NCI-H510A (cell line): ENCODE data around the gene LDB1.

Experiments
- DNase-seq: peaks from one replicate; lab custom pipeline; 2025; lab: John Stamatoyannopoulos, UW

The LDB1 gene

GRCh38 chr10:102135956-102136526, 15.9 kb upstream of the LDB1 start:
- DNase-seq, result peak; percentile 71

GRCh38 chr10:102134416-102134815, 14.2 kb upstream of the LDB1 start:
- no peak for DNase-seq

DNA sequence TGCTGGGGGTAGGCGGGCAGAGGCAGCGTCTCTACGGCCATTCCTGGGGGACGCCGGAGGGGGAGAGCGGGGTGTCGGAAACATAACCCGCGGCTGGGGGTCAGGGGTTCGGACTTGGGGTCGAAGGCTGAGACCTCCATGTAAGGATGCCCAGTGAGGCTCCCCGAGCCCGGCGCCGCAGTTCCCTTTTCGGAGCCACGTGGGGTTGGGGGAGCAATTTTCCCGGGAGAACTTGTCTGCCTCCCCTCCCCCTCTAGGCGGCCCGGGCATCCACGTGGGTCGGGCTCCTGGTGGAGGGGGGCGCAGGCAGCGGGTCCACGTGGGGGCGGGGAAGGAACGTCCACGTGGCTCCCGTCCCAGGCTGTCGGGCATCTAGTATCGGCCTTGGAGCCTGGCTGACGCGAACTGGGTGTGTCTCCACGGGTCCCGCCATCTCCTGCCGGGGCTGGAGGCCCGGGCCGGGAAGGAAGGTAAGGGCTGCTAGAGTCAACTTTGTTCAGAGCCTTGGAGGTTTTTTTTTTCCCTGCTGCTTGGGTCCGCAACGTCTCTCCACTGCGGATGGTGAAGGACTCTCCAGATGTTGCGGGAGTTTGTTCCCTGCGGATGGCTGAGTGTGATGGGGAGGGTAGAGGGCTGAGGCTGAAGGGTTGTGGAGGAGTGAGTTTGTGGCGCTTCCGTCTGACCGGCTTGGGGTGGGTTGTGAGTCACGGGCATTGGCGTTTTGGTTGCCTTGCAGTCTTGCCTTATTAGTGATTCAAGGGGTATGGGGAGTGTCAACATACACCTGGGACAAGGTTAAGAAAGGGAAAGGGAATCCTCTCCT, 13.4 kb upstream of the LDB1 start:
- no peak for DNase-seq

GRCh38 chr10:102132563-102133372, 12.6 kb upstream of the LDB1 start, which contains the start of gene PPRC1:
TSS of gene PPRC1 (plus strand) at chr10:102133040. CDS start at chr10:102133069, 29 bp downstream.
- DNase-seq, result peak; percentile 97

DNA sequence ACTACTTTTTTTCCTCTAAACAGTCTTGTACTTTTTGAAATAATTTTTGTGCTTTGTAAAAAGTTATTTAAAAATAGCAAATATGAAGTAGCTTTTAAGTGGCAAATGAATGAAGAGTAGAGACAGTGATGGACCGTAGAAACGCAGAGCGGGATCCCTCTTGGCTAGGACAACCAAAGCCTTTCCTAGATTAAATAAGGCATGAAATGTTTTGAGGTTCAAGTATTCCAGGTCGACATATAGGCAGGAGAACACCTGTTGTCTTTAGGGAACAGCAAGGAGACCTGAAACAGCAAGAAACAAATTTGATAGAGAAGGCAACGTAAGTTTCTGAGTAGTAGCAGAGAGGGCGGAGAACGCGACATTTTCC, 12.0 kb upstream of the LDB1 start:
- no peak for DNase-seq

- no peak for DNase-seq
Observed at GRCh38 chr10:102131286-102132170, 11.4 kb upstream of the LDB1 start.

DNA sequence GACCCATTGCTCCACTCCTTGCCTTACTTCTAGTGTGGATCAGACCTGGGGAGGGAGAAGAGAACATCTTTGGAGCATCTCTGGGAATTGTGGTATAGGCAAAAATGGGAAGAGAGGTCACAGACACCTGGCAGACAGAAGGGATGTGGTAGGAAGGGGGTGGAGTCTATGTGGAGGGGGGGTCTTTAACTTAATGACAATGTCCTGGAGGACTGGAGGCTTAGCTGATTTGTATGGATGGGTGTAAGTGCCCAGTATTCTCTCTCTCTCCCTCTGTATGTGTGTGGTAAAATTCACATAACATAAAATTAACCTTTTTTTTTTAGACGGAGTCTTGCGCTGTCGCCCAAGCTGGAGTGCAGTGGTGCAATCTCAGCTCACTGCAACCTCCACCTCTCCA, 3.1 kb upstream of the LDB1 start:
- DNase-seq, result no peak

GRCh38 chr10:102122450-102122849, 2.3 kb upstream of the LDB1 start:
- DNase-seq, result no peak

GRCh38 chr10:102121739-102122372, 1.7 kb upstream of the LDB1 start:
- DNase-seq, result no peak

DNA sequence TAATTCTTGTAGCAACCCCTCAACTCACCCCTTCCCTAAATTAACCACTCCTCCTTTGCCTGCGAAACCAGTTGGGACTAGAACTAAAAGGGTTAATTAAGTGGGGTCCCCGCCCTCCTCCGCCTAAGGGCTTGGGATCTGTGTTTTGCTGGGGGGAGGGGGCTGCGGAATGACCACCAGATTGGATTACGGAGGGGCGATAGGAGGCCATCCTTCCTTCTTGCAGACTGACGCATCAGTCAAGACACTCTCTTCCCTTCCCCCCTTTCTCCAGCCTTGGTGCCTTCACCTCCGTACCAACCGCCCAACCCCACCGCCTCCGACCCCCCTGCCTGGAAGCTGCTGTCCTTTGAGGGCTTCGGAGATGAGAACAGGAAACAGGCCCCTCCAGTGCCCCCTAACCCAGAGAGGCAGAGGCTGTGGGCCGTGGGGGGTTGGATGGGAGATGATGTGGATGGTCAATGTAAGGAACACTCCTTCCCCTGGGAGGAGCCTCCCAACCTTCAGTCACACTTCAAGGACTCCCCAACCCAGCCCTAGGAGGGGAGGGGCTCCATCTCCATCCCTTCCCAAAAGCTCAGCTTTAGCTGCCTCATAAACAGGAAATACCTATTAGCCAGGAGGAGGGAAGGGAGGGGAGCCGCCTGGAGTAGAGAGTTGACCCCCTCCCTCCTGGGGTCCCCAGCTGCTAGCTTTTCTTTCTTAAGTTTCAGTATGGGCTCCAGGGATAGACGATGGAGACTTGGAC, 997 bp upstream of the LDB1 start:
- DNase-seq, result peak; percentile 56

DNA sequence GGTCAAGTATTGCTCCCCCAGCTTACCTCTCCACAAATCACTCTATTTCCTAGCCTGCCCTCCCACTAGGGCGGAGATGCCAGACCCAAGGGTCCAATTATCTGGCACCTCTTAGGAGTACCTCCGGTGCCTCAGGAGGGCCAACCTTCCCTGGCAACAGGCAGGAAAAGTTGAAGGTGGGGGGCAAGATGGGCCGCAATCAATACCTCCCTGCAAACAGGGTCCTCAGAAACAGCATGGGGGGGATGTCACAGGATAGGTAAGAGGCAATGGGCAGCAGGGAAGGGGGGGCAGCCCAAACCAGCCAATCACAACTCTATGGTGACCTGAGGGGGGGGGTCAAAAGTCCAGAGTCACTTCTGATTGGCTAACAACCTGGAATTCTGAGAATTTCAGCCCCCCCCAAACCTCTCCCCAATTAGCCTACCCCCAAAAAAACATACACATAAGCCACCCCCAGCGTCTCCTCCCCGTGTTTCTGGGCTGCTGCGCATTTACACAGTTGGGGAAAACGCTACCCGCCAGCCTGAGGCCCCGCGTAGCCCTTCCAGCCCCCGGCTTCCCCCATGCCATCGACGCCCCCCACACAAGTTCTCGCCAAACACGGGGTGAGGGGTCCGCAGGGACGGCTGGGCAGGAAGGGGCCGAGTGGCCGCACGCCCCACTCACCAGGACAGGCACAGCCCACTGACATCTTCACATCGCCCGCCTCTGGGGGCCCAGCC, 589 bp downstream of the LDB1 start:
- DNase-seq, result no peak

DNA sequence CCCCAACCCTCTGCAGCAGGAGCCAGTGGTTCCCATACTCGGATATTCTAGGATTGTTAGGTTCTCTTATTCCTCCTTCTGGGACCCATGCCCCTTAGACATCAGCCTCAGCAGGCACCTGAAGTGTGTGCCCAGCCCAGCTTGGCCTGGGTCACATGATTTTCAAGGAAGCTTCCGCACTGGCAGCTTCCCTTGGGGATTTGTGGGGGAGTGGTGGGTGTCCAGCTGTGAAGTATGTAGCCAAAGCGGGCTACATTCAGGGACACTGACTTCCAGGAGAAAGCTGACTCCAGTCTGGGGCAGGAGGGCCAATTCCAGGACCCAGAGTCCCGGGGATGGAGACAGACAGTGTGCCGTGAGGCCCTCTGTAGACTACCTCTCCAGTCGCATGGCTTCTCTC, 1.3 kb downstream of the LDB1 start:
- no peak for DNase-seq

- DNase-seq, result peak; percentile 89
Observed at GRCh38 chr10:102117391-102118159, 2.6 kb downstream of the LDB1 start.

- DNase-seq, result no peak
Observed at GRCh38 chr10:102116656-102117055, 3.5 kb downstream of the LDB1 start.

DNA sequence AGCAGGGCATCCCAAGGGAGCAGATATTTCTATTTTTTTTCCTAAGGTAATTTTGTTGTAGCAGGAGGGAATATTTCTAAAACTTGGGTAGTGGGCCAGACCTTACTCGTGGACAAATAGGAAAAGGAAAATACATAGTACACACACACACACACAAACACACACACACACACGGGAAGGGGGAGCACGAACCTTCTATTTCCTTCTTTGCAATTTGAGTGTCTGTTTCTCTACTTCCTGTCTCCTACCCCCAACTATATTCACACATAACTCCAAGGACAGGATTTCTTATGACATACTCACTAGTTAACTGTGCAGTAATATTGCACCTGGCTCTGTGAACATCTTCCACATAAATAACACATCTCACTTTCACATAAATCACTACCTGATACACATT, 4.4 kb downstream of the LDB1 start:
- no peak for DNase-seq

GRCh38 chr10:102114861-102115618, 5.1 kb downstream of the LDB1 start:
- DNase-seq, result peak; percentile 84

DNA sequence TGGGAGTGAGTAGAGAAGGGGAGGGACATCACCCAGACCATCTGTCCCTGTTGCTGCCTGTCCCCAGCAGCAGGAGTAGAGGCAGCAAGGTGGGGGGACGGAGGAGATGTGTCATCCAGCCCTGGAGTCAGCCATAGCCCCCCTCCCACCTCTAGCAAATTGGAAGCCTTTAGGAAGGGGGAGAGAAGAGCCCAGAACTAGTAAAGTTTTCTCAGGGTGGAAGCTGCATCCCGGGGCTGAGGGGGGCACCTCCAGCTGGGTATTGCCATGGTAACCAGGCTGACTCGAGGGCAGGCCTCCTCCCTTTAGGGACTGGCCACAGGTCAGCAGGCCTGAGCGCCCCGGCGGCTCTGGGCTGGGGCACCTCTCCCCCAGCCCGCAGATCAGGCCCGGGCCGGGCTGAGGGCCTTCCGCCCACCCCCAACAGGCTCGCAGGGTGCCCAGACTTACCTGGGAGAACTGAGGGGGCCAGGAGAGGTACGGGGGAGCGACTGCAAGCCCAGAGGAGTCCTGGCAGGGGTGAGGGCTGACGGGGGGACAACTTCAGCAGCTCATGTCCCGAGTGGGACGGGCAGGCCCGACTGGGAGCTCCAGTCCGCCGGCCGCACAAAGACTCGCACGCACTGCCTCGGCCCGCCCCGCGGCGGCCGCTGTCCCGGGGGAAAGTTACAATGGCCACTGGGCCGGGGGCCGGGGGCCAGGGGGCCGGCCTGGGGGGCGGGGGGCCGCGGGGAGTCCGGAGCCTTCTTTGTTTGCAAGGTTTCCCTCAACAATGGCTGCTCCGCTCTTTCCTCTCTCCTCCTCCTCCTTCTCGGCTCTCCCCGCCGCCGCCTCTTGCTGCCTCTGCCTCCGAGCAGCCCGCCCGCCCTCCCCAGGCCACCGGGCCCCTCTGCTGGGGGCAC, 6.0 kb downstream of the LDB1 start:
- no peak for DNase-seq
